PFSK-1 (cell line): ENCODE results near the gene GAS2L2.

ENCODE experiments used
- FOXP2 ChIP-seq: optimal IDR thresholded peaks from 2 replicates; pipeline ENCODE3; 2011; ENCODE audit warnings: borderline replicate concordance, control low read depth, inconsistent platforms; ENCODE audit not compliant: insufficient read depth; ENCODE audit errors: extremely low read length, extremely low read depth
- POLR2AphosphoS5 ChIP-seq: IDR thresholded peaks from 2 replicates; pipeline ENCODE4 v1.6.1; 2012; ENCODE audit warnings: low read depth, mild to moderate bottlenecking, control low read depth, low read length, moderate library complexity
- REST ChIP-seq, 2 experiments: IDR thresholded peaks; 2 replicates each; pipeline versions ENCODE4 v1.6.1 to v1.8.0; 2011 to 2012; ENCODE audit warnings: low read depth in 2 of 2, low read length in 2 of 2, control low read depth in 1 of 2, inconsistent platforms in 1 of 2, mild to moderate bottlenecking in 1 of 2, moderate library complexity in 1 of 2; ENCODE audit not compliant: insufficient read depth in 1 of 2
- SIN3A ChIP-seq: IDR thresholded peaks from 2 replicates; pipeline ENCODE4 v1.6.1; 2012; ENCODE audit warnings: mild to moderate bottlenecking, low read length, moderate library complexity, borderline replicate concordance; ENCODE audit not compliant: insufficient read depth
- TAF1 ChIP-seq: IDR thresholded peaks from 2 replicates; pipeline ENCODE4 v1.6.1; 2012; ENCODE audit warnings: low read length, control low read depth, borderline replicate concordance; ENCODE audit not compliant: insufficient read depth

- TF ChIP-seq SIN3A (no peak), TAF1 (no peak), POLR2AphosphoS5 (no peak), REST (IDR thresholded peaks at IDR 0.05; ENCODE audit: insufficient read depth in 1 of 2, low read depth in 2 of 2, low read length in 2 of 2) (no peak), FOXP2 (no peak)
These were observed 44.1 kb downstream of the GAS2L2 start for GRCh38 chr17:35708951-35709350.
